NT2/D1 (cell line): Measurements from ENCODE around the gene WDR31.

Source experiments
- YY1 ChIP-seq: IDR thresholded peaks from 2 replicates; pipeline ENCODE4 v1.6.1; 2011; ENCODE audit not compliant: insufficient read length, insufficient read depth
- ZNF274 ChIP-seq: IDR thresholded peaks from 2 replicates; pipeline ENCODE4 v1.6.1; 2011; ENCODE audit warnings: mild to moderate bottlenecking, low read depth, low read length

DNA sequence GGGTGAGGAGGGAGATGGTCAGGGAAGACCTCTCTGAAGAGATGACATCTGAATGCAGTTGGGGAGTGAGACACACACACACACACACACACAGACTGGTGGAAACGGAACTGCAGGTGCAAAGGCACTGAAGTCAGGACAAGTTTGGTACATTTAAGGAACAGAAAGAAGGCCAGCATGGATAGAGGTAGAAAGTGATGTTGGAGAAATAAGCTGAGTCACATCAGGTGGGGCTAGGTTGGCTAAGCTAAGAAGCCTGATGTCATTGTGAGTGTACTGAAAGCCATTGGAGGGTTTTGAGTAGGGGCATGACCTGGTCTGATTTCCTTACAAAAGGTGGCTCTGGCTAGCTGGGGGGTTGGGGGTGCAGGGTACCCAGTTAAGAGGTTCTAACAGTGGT lies 12.3 kb upstream of the WDR31 start:
- TF ChIP-seq YY1 (no peak), ZNF274 (no peak)
